ENCODE results near the gene LRRC45.

GRCh38 chr17:81987161-81987770 lies 35.8 kb upstream of the LRRC45 start:
- TF ChIP-seq POLR2A (IDR thresholded peaks at IDR 0.05), result no peak
- TF ChIP-seq, protein P1, sequence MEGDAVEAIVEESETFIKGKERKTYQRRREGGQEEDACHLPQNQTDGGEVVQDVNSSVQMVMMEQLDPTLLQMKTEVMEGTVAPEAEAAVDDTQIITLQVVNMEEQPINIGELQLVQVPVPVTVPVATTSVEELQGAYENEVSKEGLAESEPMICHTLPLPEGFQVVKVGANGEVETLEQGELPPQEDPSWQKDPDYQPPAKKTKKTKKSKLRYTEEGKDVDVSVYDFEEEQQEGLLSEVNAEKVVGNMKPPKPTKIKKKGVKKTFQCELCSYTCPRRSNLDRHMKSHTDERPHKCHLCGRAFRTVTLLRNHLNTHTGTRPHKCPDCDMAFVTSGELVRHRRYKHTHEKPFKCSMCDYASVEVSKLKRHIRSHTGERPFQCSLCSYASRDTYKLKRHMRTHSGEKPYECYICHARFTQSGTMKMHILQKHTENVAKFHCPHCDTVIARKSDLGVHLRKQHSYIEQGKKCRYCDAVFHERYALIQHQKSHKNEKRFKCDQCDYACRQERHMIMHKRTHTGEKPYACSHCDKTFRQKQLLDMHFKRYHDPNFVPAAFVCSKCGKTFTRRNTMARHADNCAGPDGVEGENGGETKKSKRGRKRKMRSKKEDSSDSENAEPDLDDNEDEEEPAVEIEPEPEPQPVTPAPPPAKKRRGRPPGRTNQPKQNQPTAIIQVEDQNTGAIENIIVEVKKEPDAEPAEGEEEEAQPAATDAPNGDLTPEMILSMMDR (IDR thresholded peaks at IDR 0.05), result no peak

Data from uterus (tissue), 2 donors.